C4-2B (cell line): ENCODE measurements around the gene IRS2.

Experiments
- CTCF ChIP-seq: fragments of 450-650 bp; conservative IDR thresholded peaks from 2 replicates; pipeline ENCODE4 v1.5.1; 2017; ENCODE audit warnings: mild to moderate bottlenecking
- ZFX ChIP-seq: fragments of 450-650 bp; IDR thresholded peaks from 2 replicates; pipeline ENCODE4 v1.6.1; 2017

- TF ChIP-seq CTCF (no peak), ZFX (no peak)
Measured at GRCh38 chr13:109807345-109807744, 21.0 kb upstream of the IRS2 start.
